C4-2B (cell line): Measurements from ENCODE around the gene ALDH1A2.
"Not testable (repeated sequence)": the region's sequence is repeated elsewhere in the genome, so short reads cannot be mapped to it uniquely, and the experiment has no call there.

ENCODE experiments used
- H3K27ac ChIP-seq: fragments of 450-650 bp; 2 replicates; pipeline ENCODE4 v1.5.1; 2017
- CTCF ChIP-seq: fragments of 450-650 bp; conservative IDR thresholded peaks from 2 replicates; pipeline ENCODE4 v1.5.1; 2017; ENCODE audit warnings: mild to moderate bottlenecking
- ZFX ChIP-seq: fragments of 450-650 bp; IDR thresholded peaks from 2 replicates; pipeline ENCODE4 v1.6.1; 2017

Gene ALDH1A2

GRCh38 chr15:58081456-58081855, 15.9 kb upstream of the ALDH1A2 start:
- TF ChIP-seq ZFX (no peak), CTCF (no peak)
- H3K27ac ChIP-seq, result no peak overlapping the region

GRCh38 chr15:58080959-58081358, 15.4 kb upstream of the ALDH1A2 start:
- H3K27ac ChIP-seq, result not testable (repeated sequence)

- no peak for TF ChIP-seq CTCF
- TF ChIP-seq ZFX, result no peak
- H3K27ac ChIP-seq, result no peak overlapping the region
Observed at GRCh38 chr15:58080398-58080797, 14.9 kb upstream of the ALDH1A2 start.

GRCh38 chr15:58078591-58078990, 13.1 kb upstream of the ALDH1A2 start:
- no peak overlapping the region for H3K27ac ChIP-seq
- TF ChIP-seq CTCF (no peak), ZFX (no peak)

GRCh38 chr15:58077427-58077826, 11.9 kb upstream of the ALDH1A2 start:
- TF ChIP-seq CTCF (peak; percentile 58), ZFX (no peak)
- H3K27ac ChIP-seq, result no peak overlapping the region

GRCh38 chr15:58074452-58074851, 8.9 kb upstream of the ALDH1A2 start:
- TF ChIP-seq CTCF (no peak), ZFX (no peak)

GRCh38 chr15:58070801-58071418, 5.4 kb upstream of the ALDH1A2 start:
- TF ChIP-seq CTCF, result peak; percentile 98
- TF ChIP-seq ZFX, result no peak
- H3K27ac ChIP-seq, result no peak overlapping the region

More at GRCh38 chr15:58074452-58074851, 8.9 kb upstream of the ALDH1A2 start:
- no peak overlapping the region for H3K27ac ChIP-seq

GRCh38 chr15:58069008-58069407, 3.5 kb upstream of the ALDH1A2 start:
- H3K27ac ChIP-seq, result no peak overlapping the region
- TF ChIP-seq ZFX, result no peak
- no peak for TF ChIP-seq CTCF
